ENCODE measurements around the gene KCNH5. TPM values are rescaled to one million over a fixed set of nuclear protein-coding genes. Genes with fewer than 3 reads are reported as not detected.

KCNH5 gene
- total RNA-seq, 3 donors from 2014 or later (not counting 1 experiment from before 2014, with no cell fraction given), result not detected

- Histone ChIP-seq H3K27ac (ENCODE audit: low read length) (no peak overlapping the region), H3K4me3 (ENCODE audit: low read length) (no peak overlapping the region), H3K9me3 (ENCODE audit: control insufficient read depth, insufficient read depth, low read length) (no peaks in the 10 kb centered on the region), H3K36me3 (ENCODE audit: control insufficient read depth, insufficient read depth, low read length) (no peaks in the 10 kb centered on the region), H3K4me1 (ENCODE audit: control insufficient read depth, insufficient read depth, low read length) (no peaks in the 10 kb centered on the region), H3K27me3 (ENCODE audit: control insufficient read depth, insufficient read depth, low read length) (no peaks in the 10 kb centered on the region)
- intact Hi-C loops (cut with micrococcal nuclease), result no loop called here
- Mint-ChIP-seq H3K4me1 (no peaks in the 10 kb centered on the region), H3K27me3 (ENCODE audit: low read depth in 2 of 2) (no peaks in the 10 kb centered on the region), H3K9me3 (peaks cover 3 to 8% of the 10 kb centered on the region in 2 donors), H3K36me3 (no peaks in the 10 kb centered on the region), H3K27ac (no peak overlapping the region), H3K4me3 (no peak overlapping the region)
- TF ChIP-seq CTCF (IDR thresholded peaks at IDR 0.05), result no peak
- 100% methylated on average over 1 of the region's 1 CpG for WGBS (ENCODE audit: insufficient coverage)
- no peak for DNase-seq
- ATAC-seq, result no peak
Measured at GRCh38 chr14:62908506-62908905, 136.8 kb downstream of the KCNH5 start.

GRCh38 chr14:62905566-62905965, 139.7 kb downstream of the KCNH5 start:
- 85% methylated on average over 2 of the region's 2 CpGs for WGBS (ENCODE audit: insufficient coverage)
- ATAC-seq, result no peak
- H3K4me3 ChIP-seq (ENCODE audit: low read length), result no peak overlapping the region
- intact Hi-C loops (cut with micrococcal nuclease), result no loop called here
- no peaks in the 10 kb centered on the region for H3K27me3 ChIP-seq (ENCODE audit: control insufficient read depth, insufficient read depth, low read length)
- no peaks in the 10 kb centered on the region for H3K4me1 Mint-ChIP-seq
- no peak overlapping the region for H3K27ac ChIP-seq (ENCODE audit: low read length)
- H3K36me3 Mint-ChIP-seq, result no peaks in the 10 kb centered on the region
- DNase-seq, result no peak
- no peak overlapping the region for H3K4me3 Mint-ChIP-seq
- H3K4me1 ChIP-seq (ENCODE audit: control insufficient read depth, insufficient read depth, low read length), result no peaks in the 10 kb centered on the region
- H3K9me3 ChIP-seq (ENCODE audit: control insufficient read depth, insufficient read depth, low read length), result no peaks in the 10 kb centered on the region
- H3K36me3 ChIP-seq (ENCODE audit: control insufficient read depth, insufficient read depth, low read length), result no peaks in the 10 kb centered on the region
- H3K27me3 Mint-ChIP-seq (ENCODE audit: low read depth in 2 of 2), result no peaks in the 10 kb centered on the region
- TF ChIP-seq CTCF (IDR thresholded peaks at IDR 0.05), result no peak
- H3K9me3 Mint-ChIP-seq, result peaks cover 4 to 13% of the 10 kb centered on the region in 2 donors
- no peak overlapping the region for H3K27ac Mint-ChIP-seq

- DNase-seq, result no peak
- H3K4me3 ChIP-seq (ENCODE audit: low read length), result no peak overlapping the region
- intact Hi-C loops (cut with micrococcal nuclease), result no loop called here
- H3K36me3 Mint-ChIP-seq, result no peaks in the 10 kb centered on the region
- H3K27ac ChIP-seq (ENCODE audit: low read length), result no peak overlapping the region
- H3K9me3 ChIP-seq (ENCODE audit: control insufficient read depth, insufficient read depth, low read length), result no peaks in the 10 kb centered on the region
- H3K36me3 ChIP-seq (ENCODE audit: control insufficient read depth, insufficient read depth, low read length), result no peaks in the 10 kb centered on the region
- no peaks in the 10 kb centered on the region for H3K27me3 ChIP-seq (ENCODE audit: control insufficient read depth, insufficient read depth, low read length)
- no peak overlapping the region for H3K4me3 Mint-ChIP-seq
- no peaks in the 10 kb centered on the region for H3K4me1 ChIP-seq (ENCODE audit: control insufficient read depth, insufficient read depth, low read length)
- no peak overlapping the region for H3K27ac Mint-ChIP-seq
- TF ChIP-seq CTCF (IDR thresholded peaks at IDR 0.05), result no peak
- no peak for ATAC-seq
- no peaks in the 10 kb centered on the region for H3K27me3 Mint-ChIP-seq (ENCODE audit: low read depth in 2 of 2)
- peaks cover 0 to 3% of the 10 kb centered on the region in 2 donors for H3K9me3 Mint-ChIP-seq
- no peaks in the 10 kb centered on the region for H3K4me1 Mint-ChIP-seq
- WGBS (ENCODE audit: insufficient coverage), result 90% methylated on average over 1 of the region's 2 CpGs
Measured at GRCh38 chr14:62897771-62898170, 147.5 kb downstream of the KCNH5 start.

GRCh38 chr14:62896932-62897456, 148.3 kb downstream of the KCNH5 start:
- no peak overlapping the region for H3K4me3 Mint-ChIP-seq

More at GRCh38 chr14:62896932-62897456, 148.3 kb downstream of the KCNH5 start:
- Histone ChIP-seq H3K4me3 (ENCODE audit: low read length) (no peak overlapping the region), H3K27ac (ENCODE audit: low read length) (no peak overlapping the region), H3K27me3 (ENCODE audit: control insufficient read depth, insufficient read depth, low read length) (no peaks in the 10 kb centered on the region), H3K36me3 (ENCODE audit: control insufficient read depth, insufficient read depth, low read length) (no peaks in the 10 kb centered on the region), H3K4me1 (ENCODE audit: control insufficient read depth, insufficient read depth, low read length) (no peaks in the 10 kb centered on the region), H3K9me3 (ENCODE audit: control insufficient read depth, insufficient read depth, low read length) (no peaks in the 10 kb centered on the region)
- intact Hi-C loops (cut with micrococcal nuclease), result no loop called here
- WGBS (ENCODE audit: insufficient coverage), result 88% methylated on average over 1 of the region's 1 CpG
- no peak for TF ChIP-seq CTCF (IDR thresholded peaks at IDR 0.05)
- ATAC-seq (no peak), DNase-seq (no peak)
- H3K27me3 Mint-ChIP-seq (ENCODE audit: low read depth in 2 of 2), result no peaks in the 10 kb centered on the region
- no peak overlapping the region for H3K27ac Mint-ChIP-seq
- no peaks in the 10 kb centered on the region for H3K4me1 Mint-ChIP-seq
- no peaks in the 10 kb centered on the region for H3K36me3 Mint-ChIP-seq
- H3K9me3 Mint-ChIP-seq, result peaks cover 0 to 3% of the 10 kb centered on the region in 2 donors
